Measurements from ENCODE around the gene CDH4. TPM values are rescaled to one million over a fixed set of nuclear protein-coding genes. Genes with fewer than 3 reads are reported as not detected.

The CDH4 gene
- total RNA-seq, 1 experiment from 2014 or later, result not detected

GRCh38 chr20:61799394-61799923 lies 547.4 kb downstream of the CDH4 start:
- CTCF ChIA-PET, result no interaction called here
- intact Hi-C loops (cut with micrococcal nuclease; ENCODE audit: unreplicated experiment), result no loop called here
- POLR2A ChIA-PET, result no interaction called here

GRCh38 chr20:61799928-61800327 lies 547.9 kb downstream of the CDH4 start:
- intact Hi-C loops (cut with micrococcal nuclease; ENCODE audit: unreplicated experiment) (no loop called here), in situ Hi-C loops (cut with HindIII; ENCODE audit: low pct_unique_long_range_greater_than_20kb, low sequenced_read_pairs) (no loop called here)
- no peaks in the 10 kb centered on the region for H3K36me3 ChIP-seq (ENCODE audit: control insufficient read depth, insufficient read depth, low read length)
- no peak overlapping the region for H3K27ac ChIP-seq (ENCODE audit: low read length)
- no peaks in the 10 kb centered on the region for H3K9me3 ChIP-seq (ENCODE audit: control insufficient read depth, insufficient read depth, low read depth, low read length)
- DNase-seq (ENCODE audit: low read depth, low spot score) (no peak), ATAC-seq (no peak)
- POLR2A ChIA-PET, result no interaction called here
- H3K4me1 ChIP-seq (ENCODE audit: control insufficient read depth, insufficient read depth, low read length), result no peaks in the 10 kb centered on the region
- BruUV-seq (replicated peaks), result no TSS peak
- H3K27me3 ChIP-seq (ENCODE audit: control insufficient read depth, insufficient read depth, low read length), result peaks cover 2% of the 10 kb centered on the region; the same call in 1 of the 2 replicates
- H3K4me3 ChIP-seq (ENCODE audit: low read depth in 2 of 2, low read length in 2 of 2), result no peak overlapping the region
- CTCF ChIA-PET, result no interaction called here
- TF ChIP-seq REST (IDR thresholded peaks at IDR 0.05; ENCODE audit: insufficient read depth in 1 of 2, low read depth in 2 of 2, low read length in 1 of 2) (no peak), TCF7L2 (IDR thresholded peaks at IDR 0.05; ENCODE audit: low read depth, low read length) (no peak), POLR2AphosphoS5 (IDR thresholded peaks at IDR 0.05; ENCODE audit: low read depth, low read length) (no peak)

More at GRCh38 chr20:61799394-61799923, 547.4 kb downstream of the CDH4 start:
- Histone ChIP-seq H3K36me3 (ENCODE audit: control insufficient read depth, insufficient read depth, low read length) (no peaks in the 10 kb centered on the region), H3K9me3 (ENCODE audit: control insufficient read depth, insufficient read depth, low read depth, low read length) (no peaks in the 10 kb centered on the region), H3K27ac (ENCODE audit: low read length) (no peak overlapping the region), H3K4me3 (ENCODE audit: low read depth in 2 of 2, low read length in 2 of 2) (no peak overlapping the region), H3K27me3 (ENCODE audit: control insufficient read depth, insufficient read depth, low read length) (peaks cover 2% of the 10 kb centered on the region; the same call in 1 of the 2 replicates), H3K4me1 (ENCODE audit: control insufficient read depth, insufficient read depth, low read length) (no peaks in the 10 kb centered on the region)
- BruUV-seq (replicated peaks), result no TSS peak
- DNase-seq (ENCODE audit: low read depth, low spot score) (no peak), ATAC-seq (no peak)
- TF ChIP-seq REST (IDR thresholded peaks at IDR 0.05; ENCODE audit: insufficient read depth in 1 of 2, low read depth in 2 of 2, low read length in 1 of 2) (no peak), CTCF (IDR thresholded peaks at IDR 0.05) (no peak), POLR2AphosphoS5 (IDR thresholded peaks at IDR 0.05; ENCODE audit: low read depth, low read length) (no peak), SIN3A (IDR thresholded peaks at IDR 0.05; ENCODE audit: borderline replicate concordance, insufficient read depth, low read depth, low read length) (no peak), TCF7L2 (IDR thresholded peaks at IDR 0.05; ENCODE audit: low read depth, low read length) (no peak)
- in situ Hi-C loops (cut with HindIII; ENCODE audit: low pct_unique_long_range_greater_than_20kb, low sequenced_read_pairs), result no loop called here
